AG04450 (cell line): ENCODE data around the gene KCNH1. TPM values are rescaled to one million over a fixed set of nuclear protein-coding genes. Genes with fewer than 3 reads are reported as not detected.

Experiments
- CTCF ChIA-PET: fragments of 300-600, 350-600 bp; formaldehyde crosslinking; extraction: SDS; loops from one replicate; lab custom pipeline; 2022; ENCODE audit warnings: antibody characterized with exemption, inconsistent platforms; lab: Charles Lee
- POLR2A ChIA-PET: fragments of 350-600 bp; formaldehyde crosslinking; extraction: SDS; loops from one replicate; lab custom pipeline; 2021; ENCODE audit warnings: antibody characterized with exemption, inconsistent platforms; lab: Yijun Ruan, JAX
- DNase-seq: peaks from one replicate; pipeline ENCODE4 v3.0.0-alpha.2; 2011; ENCODE audit warnings: low read depth, low spot score
- H3K27ac ChIP-seq: one replicate; pipeline ENCODE4 v1.5.1; 2012; ENCODE audit warnings: low read depth, low read length, control low read depth
- H3K27me3 ChIP-seq: one replicate; pipeline ENCODE4 v1.6.0; 2012; ENCODE audit warnings: low read length; ENCODE audit not compliant: control insufficient read depth, insufficient read depth
- H3K4me3 ChIP-seq: 2 replicates; pipeline ENCODE4 v1.5.1; 2011; ENCODE audit warnings: mild to moderate bottlenecking, low read depth, low read length, control low read depth
- H3K9me3 ChIP-seq: 2 replicates; pipeline ENCODE4 v1.5.1; 2012; ENCODE audit warnings: low read length; ENCODE audit not compliant: control insufficient read depth, insufficient read depth
- polyA plus RNA-seq: library from polyadenylated mRNA; depleted of rRNA; stranded (reverse); fragments of >200 nt; gene quantifications from 2 replicates; pipeline ENCODE4 v1.2.3, GENCODE V29; 2011
- TF ChIP-seq, protein P1 (sequence below): IDR thresholded peaks from 2 replicates; pipeline ENCODE4 v1.5.1; 2011; ENCODE audit warnings: low read depth, low read length, control low read depth, inconsistent platforms

KCNH1 gene
- polyA plus RNA-seq, 1 experiment: 0.31 TPM

DNA sequence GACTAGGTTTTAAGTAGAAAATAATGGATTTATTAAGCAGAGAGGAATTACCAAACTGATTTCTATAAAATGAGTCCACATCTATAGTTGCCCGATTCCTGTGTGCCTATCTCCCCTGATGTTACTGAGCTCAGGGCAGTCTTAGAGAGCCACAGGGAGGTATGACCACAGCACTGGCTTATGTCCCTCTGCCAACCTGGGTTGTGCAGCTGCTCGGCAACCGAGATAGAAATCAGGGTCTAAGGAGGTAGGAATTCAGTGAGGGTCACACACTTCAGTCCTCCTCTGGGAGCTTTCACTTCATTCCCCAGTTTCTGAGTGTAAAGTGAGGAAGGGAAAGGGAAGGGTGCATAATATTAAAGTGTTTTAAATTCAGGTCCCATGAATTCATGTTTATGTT, 386.8 kb downstream of the KCNH1 start:
- Histone ChIP-seq H3K27me3 (no peaks in the 10 kb centered on the region), H3K9me3 (no peaks in the 10 kb centered on the region), H3K27ac (no peak overlapping the region), H3K4me3 (no peak overlapping the region)
- TF ChIP-seq, protein P1, sequence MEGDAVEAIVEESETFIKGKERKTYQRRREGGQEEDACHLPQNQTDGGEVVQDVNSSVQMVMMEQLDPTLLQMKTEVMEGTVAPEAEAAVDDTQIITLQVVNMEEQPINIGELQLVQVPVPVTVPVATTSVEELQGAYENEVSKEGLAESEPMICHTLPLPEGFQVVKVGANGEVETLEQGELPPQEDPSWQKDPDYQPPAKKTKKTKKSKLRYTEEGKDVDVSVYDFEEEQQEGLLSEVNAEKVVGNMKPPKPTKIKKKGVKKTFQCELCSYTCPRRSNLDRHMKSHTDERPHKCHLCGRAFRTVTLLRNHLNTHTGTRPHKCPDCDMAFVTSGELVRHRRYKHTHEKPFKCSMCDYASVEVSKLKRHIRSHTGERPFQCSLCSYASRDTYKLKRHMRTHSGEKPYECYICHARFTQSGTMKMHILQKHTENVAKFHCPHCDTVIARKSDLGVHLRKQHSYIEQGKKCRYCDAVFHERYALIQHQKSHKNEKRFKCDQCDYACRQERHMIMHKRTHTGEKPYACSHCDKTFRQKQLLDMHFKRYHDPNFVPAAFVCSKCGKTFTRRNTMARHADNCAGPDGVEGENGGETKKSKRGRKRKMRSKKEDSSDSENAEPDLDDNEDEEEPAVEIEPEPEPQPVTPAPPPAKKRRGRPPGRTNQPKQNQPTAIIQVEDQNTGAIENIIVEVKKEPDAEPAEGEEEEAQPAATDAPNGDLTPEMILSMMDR: no peak
- DNase-seq: no peak
- ChIA-PET CTCF (interaction anchor here (0.7 kb wide), 1 partner anchor 202 kb away, joined by 4 read pairs; no protein-coding TSS in a partner anchor), POLR2A (no interaction called here)

DNA sequence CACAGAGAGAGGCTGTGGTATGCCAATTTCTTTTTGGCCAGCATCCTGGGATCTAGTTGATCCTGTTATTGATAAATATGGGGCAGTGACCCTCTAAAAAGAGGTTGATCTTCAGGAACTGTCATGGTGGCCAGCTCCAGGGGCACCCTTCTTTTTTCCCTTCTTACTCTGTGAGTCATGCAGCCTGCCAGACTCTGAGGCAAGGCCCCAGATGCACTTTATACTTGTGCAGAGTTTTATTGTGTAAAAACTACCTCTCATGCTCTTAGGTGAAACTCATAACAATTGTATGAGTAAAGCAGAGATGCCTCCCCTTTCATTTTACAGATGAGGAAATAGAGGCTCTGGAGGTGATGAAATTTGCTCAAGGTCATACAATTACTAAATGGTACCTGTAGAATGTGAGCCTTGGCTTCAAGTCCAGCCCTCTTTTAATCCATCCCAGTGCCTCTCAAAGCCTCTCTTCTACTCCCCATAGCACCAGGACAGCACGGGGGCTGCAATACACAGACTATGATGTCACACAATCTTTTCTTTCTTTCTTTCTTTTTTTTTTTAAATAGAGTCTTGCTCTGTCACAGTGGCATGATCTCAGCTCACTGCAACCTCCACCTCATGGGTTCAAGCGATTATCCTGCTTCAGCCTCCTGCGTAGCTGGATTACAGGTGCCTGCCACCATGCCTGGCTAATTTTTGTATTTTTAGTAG, 387.8 kb downstream of the KCNH1 start:
- Histone ChIP-seq H3K4me3 (no peak overlapping the region), H3K9me3 (no peaks in the 10 kb centered on the region), H3K27me3 (no peaks in the 10 kb centered on the region), H3K27ac (no peak overlapping the region)
- TF ChIP-seq, protein P1: no peak
- DNase-seq: no peak
- ChIA-PET POLR2A (no interaction called here), CTCF (no interaction called here)

DNA sequence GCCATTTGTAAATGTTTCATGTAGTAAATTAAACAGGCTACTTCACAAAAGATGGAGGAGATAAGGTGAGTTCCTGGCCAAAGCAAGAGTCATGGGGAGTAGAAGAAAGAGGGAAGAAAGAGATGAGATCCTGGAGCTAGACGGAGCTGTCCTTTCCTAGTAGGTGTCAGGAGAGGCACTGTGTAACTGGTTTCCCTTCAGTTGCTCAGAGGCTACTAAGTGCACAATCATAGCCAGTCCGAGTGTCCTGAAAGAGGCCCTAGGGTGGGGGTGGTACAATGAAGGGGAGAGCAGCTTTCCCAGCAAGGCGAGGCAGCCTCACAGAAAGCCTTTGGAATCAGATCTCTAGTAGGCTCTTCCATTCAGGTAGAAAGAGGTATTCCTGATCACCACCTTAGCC, 390.9 kb downstream of the KCNH1 start:
- POLR2A ChIA-PET: no interaction called here
- CTCF ChIA-PET: no interaction called here
- no peak for DNase-seq

DNA sequence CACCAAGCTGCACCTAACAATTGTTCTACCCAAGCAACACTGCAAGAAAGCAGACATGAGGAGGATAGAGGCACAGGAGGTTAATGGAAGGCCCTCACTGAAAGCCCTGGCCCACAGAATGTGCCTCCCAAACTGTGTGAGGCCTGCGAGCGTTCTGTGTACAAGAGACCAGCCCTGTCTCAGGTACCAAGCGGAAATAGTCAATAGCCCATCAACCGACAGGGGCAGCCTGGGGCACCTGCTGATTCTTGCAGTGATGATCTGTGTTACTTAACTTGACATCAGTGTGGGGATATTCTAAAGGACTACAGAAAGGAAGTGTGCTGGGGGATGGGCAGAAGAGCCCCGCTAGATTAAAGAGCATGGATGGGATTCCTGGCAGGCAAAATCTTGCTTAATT, 392.4 kb downstream of the KCNH1 start:
- H3K9me3 ChIP-seq: no peaks in the 10 kb centered on the region
- no peak overlapping the region for H3K27ac ChIP-seq
- TF ChIP-seq, protein P1: no peak
- H3K4me3 ChIP-seq: no peak overlapping the region
- ChIA-PET POLR2A (no interaction called here), CTCF (no interaction called here)
- no peaks in the 10 kb centered on the region for H3K27me3 ChIP-seq
- DNase-seq: no peak

More for the DNA sequence above, 390.9 kb downstream of the KCNH1 start:
- Histone ChIP-seq H3K4me3 (no peak overlapping the region), H3K27ac (no peak overlapping the region), H3K9me3 (no peaks in the 10 kb centered on the region), H3K27me3 (no peaks in the 10 kb centered on the region)
- TF ChIP-seq, protein P1: no peak

DNA sequence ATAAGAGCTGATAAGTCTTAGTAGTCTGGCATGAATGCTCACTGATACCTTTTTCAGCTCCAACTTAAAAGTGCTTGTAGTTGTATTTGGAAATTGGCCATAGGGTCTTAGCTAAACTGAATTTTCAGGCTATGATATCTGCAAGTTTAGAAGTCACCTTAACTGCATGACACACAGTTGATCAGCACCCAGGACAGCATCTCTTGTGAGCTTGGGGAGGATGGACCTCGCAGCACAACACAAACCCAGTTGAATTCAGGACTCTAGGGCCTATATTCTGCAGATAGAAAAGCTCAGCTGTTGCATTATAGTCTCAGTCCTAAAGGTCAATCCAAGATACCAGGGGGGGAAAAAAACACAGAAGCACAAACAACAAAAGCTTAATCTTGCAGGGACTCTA, 394.3 kb downstream of the KCNH1 start:
- no peaks in the 10 kb centered on the region for H3K9me3 ChIP-seq
- H3K27me3 ChIP-seq: no peaks in the 10 kb centered on the region
- CTCF ChIA-PET: interaction anchor here (0.7 to 1.4 kb wide), 3 partner anchors 156 to 440 kb away, joined by 3 to 5 read pairs (median 3); no protein-coding TSS in a partner anchor
- H3K4me3 ChIP-seq: no peak overlapping the region
- DNase-seq: no peak
- TF ChIP-seq, protein P1: no peak
- no peak overlapping the region for H3K27ac ChIP-seq
- POLR2A ChIA-PET: no interaction called here
